Measurements from ENCODE around the gene HSD3B7. TPM values are rescaled to one million over a fixed set of nuclear protein-coding genes. Genes with fewer than 3 reads are reported as not detected.

HSD3B7 gene
- total and polyA plus RNA-seq, 10 of the 15 experiments (the other 5 are each of a cell fraction or from before 2014, with no cell fraction given) = 0.18 to 1.8 (median 0.48) TPM; not detected in 1

DNA sequence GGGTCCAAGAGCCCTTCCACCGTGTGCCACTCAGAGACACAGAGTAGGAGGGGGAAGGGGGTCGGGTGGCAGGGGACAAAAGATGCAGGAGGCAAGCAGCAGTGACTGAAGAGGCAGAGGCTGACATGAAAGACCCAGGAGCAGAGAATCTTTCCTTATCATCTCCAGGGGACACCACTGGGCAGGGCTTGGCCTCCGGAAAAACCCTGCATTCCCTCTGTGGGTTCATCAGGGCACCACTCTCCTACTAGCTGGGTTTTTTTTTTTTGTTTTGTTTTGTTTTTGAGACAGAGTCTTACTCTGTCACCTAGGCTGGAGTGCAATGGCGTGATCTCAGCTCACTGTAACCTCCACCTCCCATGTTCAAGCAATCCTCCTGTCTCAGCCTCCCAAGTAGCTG lies 46.3 kb downstream of the HSD3B7 start:
- RAD21 ChIA-PET (ENCODE audit: unreplicated experiment) = interaction anchor here (2.6 kb wide), 1 partner anchor 43 kb away, joined by 12 read pairs; the partner anchor contains the start of genes ZNF646 and ZNF668
- no TSS peak for BruUV-seq (replicated peaks)
- FAIRE-seq (no peak), DNase-seq (ENCODE audit: low read depth, low spot score) (no peak), ATAC-seq (no peak)
- in situ Hi-C loops (cut with MboI) (no loop called here), intact Hi-C loops (cut with micrococcal nuclease; ENCODE audit: unreplicated experiment) (no loop called here)
- CTCF ChIA-PET = interaction anchor here (1.0 to 1.2 kb wide), 2 partner anchors 9 to 33 kb away, joined by 3 read pairs; no protein-coding TSS in a partner anchor
- H3K4me1 ChIP-seq (ENCODE audit: control insufficient read depth, insufficient read depth, low read length) = no peaks in the 10 kb centered on the region; the same call in 1 of the 2 replicates
- SMC1A ChIA-PET (ENCODE audit: uncharacterized antibody, unreplicated experiment) = interaction anchor here (0.6 to 1.3 kb wide), 2 partner anchors 32 to 302 kb away, joined by 3 read pairs; no protein-coding TSS in a partner anchor
- H3K79me2 ChIP-seq (ENCODE audit: control insufficient read depth, insufficient read depth, low read length) = peaks cover 7% of the 10 kb centered on the region
- no peaks in the 10 kb centered on the region for H3K9me3 ChIP-seq (replicated peaks; ENCODE audit: control insufficient read depth, insufficient read depth, low read length)
- no peak overlapping the region for H3K27ac ChIP-seq (ENCODE audit: control insufficient read depth, insufficient read depth)
- no peak overlapping the region for H3K4me3 ChIP-seq
- TF ChIP-seq, protein P1, sequence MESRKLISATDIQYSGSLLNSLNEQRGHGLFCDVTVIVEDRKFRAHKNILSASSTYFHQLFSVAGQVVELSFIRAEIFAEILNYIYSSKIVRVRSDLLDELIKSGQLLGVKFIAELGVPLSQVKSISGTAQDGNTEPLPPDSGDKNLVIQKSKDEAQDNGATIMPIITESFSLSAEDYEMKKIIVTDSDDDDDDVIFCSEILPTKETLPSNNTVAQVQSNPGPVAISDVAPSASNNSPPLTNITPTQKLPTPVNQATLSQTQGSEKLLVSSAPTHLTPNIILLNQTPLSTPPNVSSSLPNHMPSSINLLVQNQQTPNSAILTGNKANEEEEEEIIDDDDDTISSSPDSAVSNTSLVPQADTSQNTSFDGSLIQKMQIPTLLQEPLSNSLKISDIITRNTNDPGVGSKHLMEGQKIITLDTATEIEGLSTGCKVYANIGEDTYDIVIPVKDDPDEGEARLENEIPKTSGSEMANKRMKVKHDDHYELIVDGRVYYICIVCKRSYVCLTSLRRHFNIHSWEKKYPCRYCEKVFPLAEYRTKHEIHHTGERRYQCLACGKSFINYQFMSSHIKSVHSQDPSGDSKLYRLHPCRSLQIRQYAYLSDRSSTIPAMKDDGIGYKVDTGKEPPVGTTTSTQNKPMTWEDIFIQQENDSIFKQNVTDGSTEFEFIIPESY (IDR thresholded peaks at IDR 0.05) = no peak
- no peak for TF ChIP-seq HDAC2 (IDR thresholded peaks at IDR 0.05)
- no peak for TF ChIP-seq RBBP5 (conservative IDR thresholded peaks at IDR 0.05)
- TF ChIP-seq, protein P2, sequence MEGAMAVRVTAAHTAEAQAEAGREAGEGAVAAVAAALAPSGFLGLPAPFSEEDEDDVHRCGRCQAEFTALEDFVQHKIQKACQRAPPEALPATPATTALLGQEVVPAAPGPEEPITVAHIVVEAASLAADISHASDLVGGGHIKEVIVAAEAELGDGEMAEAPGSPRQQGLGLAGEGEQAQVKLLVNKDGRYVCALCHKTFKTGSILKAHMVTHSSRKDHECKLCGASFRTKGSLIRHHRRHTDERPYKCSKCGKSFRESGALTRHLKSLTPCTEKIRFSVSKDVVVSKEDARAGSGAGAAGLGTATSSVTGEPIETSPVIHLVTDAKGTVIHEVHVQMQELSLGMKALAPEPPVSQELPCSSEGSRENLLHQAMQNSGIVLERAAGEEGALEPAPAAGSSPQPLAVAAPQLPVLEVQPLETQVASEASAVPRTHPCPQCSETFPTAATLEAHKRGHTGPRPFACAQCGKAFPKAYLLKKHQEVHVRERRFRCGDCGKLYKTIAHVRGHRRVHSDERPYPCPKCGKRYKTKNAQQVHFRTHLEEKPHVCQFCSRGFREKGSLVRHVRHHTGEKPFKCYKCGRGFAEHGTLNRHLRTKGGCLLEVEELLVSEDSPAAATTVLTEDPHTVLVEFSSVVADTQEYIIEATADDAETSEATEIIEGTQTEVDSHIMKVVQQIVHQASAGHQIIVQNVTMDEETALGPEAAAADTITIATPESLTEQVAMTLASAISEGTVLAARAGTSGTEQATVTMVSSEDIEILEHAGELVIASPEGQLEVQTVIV (IDR thresholded peaks at IDR 0.05; ENCODE audit: borderline replicate concordance, partially characterized antibody) = no peak
- no peak for TF ChIP-seq SUZ12 (IDR thresholded peaks at IDR 0.05; ENCODE audit: unreplicated experiment)
- TF ChIP-seq PAX8 (IDR thresholded peaks at IDR 0.05) = no peak
- no peak for TF ChIP-seq MEF2A (IDR thresholded peaks at IDR 0.05; ENCODE audit: insufficient read depth, low read depth, low read length)
- no peak for TF ChIP-seq RELB (IDR thresholded peaks at IDR 0.05; ENCODE audit: low read depth)
- no peak for TF ChIP-seq SP1 (IDR thresholded peaks at IDR 0.05; ENCODE audit: low read depth, low read length)
- TF ChIP-seq ZNF384 (IDR thresholded peaks at IDR 0.05; ENCODE audit: borderline replicate concordance, low read depth, low read length) = no peak
- TF ChIP-seq SREBF1 (IDR thresholded peaks at IDR 0.05; ENCODE audit: low read length) = no peak
- TF ChIP-seq, protein P3, sequence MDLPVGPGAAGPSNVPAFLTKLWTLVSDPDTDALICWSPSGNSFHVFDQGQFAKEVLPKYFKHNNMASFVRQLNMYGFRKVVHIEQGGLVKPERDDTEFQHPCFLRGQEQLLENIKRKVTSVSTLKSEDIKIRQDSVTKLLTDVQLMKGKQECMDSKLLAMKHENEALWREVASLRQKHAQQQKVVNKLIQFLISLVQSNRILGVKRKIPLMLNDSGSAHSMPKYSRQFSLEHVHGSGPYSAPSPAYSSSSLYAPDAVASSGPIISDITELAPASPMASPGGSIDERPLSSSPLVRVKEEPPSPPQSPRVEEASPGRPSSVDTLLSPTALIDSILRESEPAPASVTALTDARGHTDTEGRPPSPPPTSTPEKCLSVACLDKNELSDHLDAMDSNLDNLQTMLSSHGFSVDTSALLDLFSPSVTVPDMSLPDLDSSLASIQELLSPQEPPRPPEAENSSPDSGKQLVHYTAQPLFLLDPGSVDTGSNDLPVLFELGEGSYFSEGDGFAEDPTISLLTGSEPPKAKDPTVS (IDR thresholded peaks at IDR 0.05; ENCODE audit: low read depth, low read length) = no peak
- TF ChIP-seq NR2C2 (IDR thresholded peaks at IDR 0.05; ENCODE audit: borderline replicate concordance, control insufficient read depth, insufficient read length, low read depth) = no peak
- TF ChIP-seq KDM1A (IDR thresholded peaks at IDR 0.05; ENCODE audit: borderline replicate concordance) = no peak
- TF ChIP-seq HDGF (IDR thresholded peaks at IDR 0.05) = no peak
- TF ChIP-seq POU2F2 (IDR thresholded peaks at IDR 0.05; ENCODE audit: borderline replicate concordance, low read depth, low read length) = no peak
- H2AFZ ChIP-seq (ENCODE audit: control insufficient read depth, low read depth, low read length) = no peak overlapping the region
- H3K9ac ChIP-seq (ENCODE audit: control insufficient read depth, insufficient read depth, low read length) = no peak overlapping the region
- H3K4me2 ChIP-seq (ENCODE audit: control insufficient read depth, insufficient read depth) = no peak overlapping the region
- peaks cover 0 to under 1% of the 10 kb centered on the region in 2 experiments; a peak in 1 of 4 replicates for H3K36me3 ChIP-seq (ENCODE audit: control insufficient read depth in 2 of 2, insufficient read depth in 2 of 2, low read length in 1 of 2)
- no peaks in the 10 kb centered on the region for H4K20me1 ChIP-seq (ENCODE audit: control insufficient read depth, insufficient read depth)
- no peaks in the 10 kb centered on the region for H3K27me3 ChIP-seq (replicated peaks in 1 of 2; ENCODE audit: control insufficient read depth in 2 of 2, insufficient read depth in 2 of 2, low read length in 1 of 2)
- POLR2A ChIA-PET = no interaction called here
- WGBS (ENCODE audit: insufficient coverage, insufficient replicate concordance, low lambda C conversion rate, missing lambda C conversion rate) = 87% methylated on average over 4 of the region's 4 CpGs
